IMR-90 (cell line): ENCODE results near the gene PDS5A. TPM values are rescaled to one million over a fixed set of nuclear protein-coding genes. Genes with fewer than 3 reads are reported as not detected.
"Not testable (repeated sequence)": the region's sequence is repeated elsewhere in the genome, so short reads cannot be mapped to it uniquely, and the experiment has no call there.

ENCODE experiments used
- ATAC-seq: fragments of 200-7000 bp; cut with Tn5 transposase; 2 replicates; pipeline ENCODE4 v1.9.1; 2020; ENCODE audit warnings: low read depth, mild to moderate bottlenecking, moderate library complexity
- BruUV-seq: library from RNA; stranded (reverse); fragments of 400-500 nt; replicated peaks from 2 replicates; lab custom pipeline; 2021; lab: Mats Ljungman, UMichigan
- CTCF ChIA-PET: fragments of 300-600 bp; formaldehyde crosslinking; extraction: SDS; loops from one replicate; lab custom pipeline; 2021; ENCODE audit warnings: antibody characterized with exemption; lab: Yijun Ruan, JAX
- POLR2A ChIA-PET: fragments of 300-600 bp; sonication (Branson Sonifier 250); formaldehyde crosslinking; loops from one replicate; lab custom pipeline; 2022; ENCODE audit warnings: antibody characterized with exemption; ENCODE audit not compliant: unreplicated experiment; lab: Charles Lee
- DNase-seq: peaks from one replicate; pipeline ENCODE4 v3.0.0; 2013
- H2AFZ ChIP-seq: replicated peaks from 2 replicates; pipeline ENCODE3; 2013; ENCODE audit warnings: low read length, mild to moderate bottlenecking; ENCODE audit not compliant: poor library complexity
- H2AK5ac ChIP-seq: 2 replicates; pipeline ENCODE4 v1.6.1; 2013; ENCODE audit warnings: low read depth, low read length, inconsistent platforms
- H2AK9ac ChIP-seq: replicated peaks from 2 replicates; pipeline ENCODE3; 2013; ENCODE audit warnings: mild to moderate bottlenecking, low read depth, low read length, moderate library complexity; ENCODE audit not compliant: poor library complexity
- H2BK120ac ChIP-seq: 2 replicates; pipeline ENCODE4 v1.6.1; 2013; ENCODE audit warnings: low read depth, low read length, inconsistent platforms
- H2BK15ac ChIP-seq: 3 replicates; pipeline ENCODE4 v1.6.1; 2013; ENCODE audit warnings: low read depth, low read length, inconsistent platforms
- H2BK20ac ChIP-seq: 2 replicates; pipeline ENCODE4 v1.6.1; 2013; ENCODE audit warnings: low read depth, mild to moderate bottlenecking, inconsistent platforms, low read length, moderate library complexity
- H2BK5ac ChIP-seq: 2 replicates; pipeline ENCODE4 v1.6.1; 2013; ENCODE audit warnings: mild to moderate bottlenecking, low read depth, low read length, inconsistent platforms; ENCODE audit not compliant: poor library complexity, severe bottlenecking
- H3K14ac ChIP-seq: replicated peaks from 2 replicates; pipeline ENCODE4 v1.6.1; 2013; ENCODE audit warnings: low read depth, low read length, inconsistent platforms
- H3K18ac ChIP-seq: 2 replicates; pipeline ENCODE4 v1.6.1; 2013; ENCODE audit warnings: low read depth, low read length, control low read depth
- H3K23ac ChIP-seq: 2 replicates; pipeline ENCODE4 v1.6.1; 2013; ENCODE audit warnings: low read depth, low read length, inconsistent platforms
- H3K27ac ChIP-seq: 2 replicates; pipeline ENCODE4 v1.5.1; 2013; ENCODE audit warnings: mild to moderate bottlenecking, control low read depth, low read length; ENCODE audit not compliant: insufficient read depth
- H3K27me3 ChIP-seq: 2 replicates; pipeline ENCODE4 v1.6.1; 2013; ENCODE audit warnings: low read length; ENCODE audit not compliant: control insufficient read depth, insufficient read depth
- H3K36me3 ChIP-seq: 2 replicates; pipeline ENCODE4 v1.6.1; 2013; ENCODE audit warnings: low read length, mixed read lengths; ENCODE audit not compliant: control insufficient read depth, insufficient read depth
- H3K4ac ChIP-seq: 2 replicates; pipeline ENCODE4 v1.6.1; 2013; ENCODE audit warnings: low read depth, low read length, inconsistent platforms
- H3K4me1 ChIP-seq: 2 replicates; pipeline ENCODE4 v1.6.1; 2013; ENCODE audit warnings: low read length, mixed read lengths; ENCODE audit not compliant: control insufficient read depth, insufficient read depth
- H3K4me2 ChIP-seq: 2 replicates; pipeline ENCODE4 v1.6.1; 2013; ENCODE audit warnings: low read depth, mild to moderate bottlenecking, control low read depth, low read length, moderate library complexity
- H3K4me3 ChIP-seq: 2 replicates; pipeline ENCODE4 v1.5.1; 2013; ENCODE audit warnings: low read depth, mild to moderate bottlenecking, control low read depth, low read length, moderate library complexity; ENCODE audit not compliant: insufficient read depth
- H3K56ac ChIP-seq: 2 replicates; pipeline ENCODE4 v1.6.1; 2013; ENCODE audit warnings: low read length, inconsistent platforms; ENCODE audit not compliant: insufficient read depth; ENCODE audit errors: extremely low read depth
- H3K79me1 ChIP-seq, 2 experiments: 2 replicates each; pipeline ENCODE4 v1.6.1; 2013; ENCODE audit warnings: low read length in 2 of 2, inconsistent platforms in 1 of 2, low read depth in 1 of 2
- H3K9ac ChIP-seq: 2 replicates; pipeline ENCODE4 v1.6.1; 2013; ENCODE audit warnings: low read depth, low read length, control low read depth
- H3K9me1 ChIP-seq: 2 replicates; pipeline ENCODE4 v1.6.1; 2013; ENCODE audit warnings: low read length, inconsistent platforms; ENCODE audit not compliant: insufficient read depth
- H3K9me3 ChIP-seq: 2 replicates; pipeline ENCODE4 v1.6.1; 2013; ENCODE audit warnings: low read length; ENCODE audit not compliant: control insufficient read depth, insufficient read depth
- H4K20me1 ChIP-seq: 2 replicates; pipeline ENCODE4 v1.6.1; 2013; ENCODE audit warnings: low read length, inconsistent platforms; ENCODE audit not compliant: insufficient read depth
- H4K5ac ChIP-seq: 2 replicates; pipeline ENCODE4 v1.6.1; 2013; ENCODE audit warnings: mild to moderate bottlenecking, low read depth, low read length, control low read depth
- H4K8ac ChIP-seq, 2 experiments: 2 replicates each; pipeline ENCODE4 v1.6.1; 2013; ENCODE audit warnings: low read depth in 2 of 2, low read length in 2 of 2, control low read depth in 1 of 2, inconsistent platforms in 1 of 2
- H4K91ac ChIP-seq: 2 replicates; pipeline ENCODE4 v1.6.1; 2013; ENCODE audit warnings: low read depth, low read length, inconsistent platforms; ENCODE audit not compliant: insufficient read depth
- WGBS, 2 experiments: methylation state at CpG; one replicate each; pipeline versions ENCODE4 v1.1.5 to v1.1.7; 2013; ENCODE audit warnings: missing lambda C conversion rate in 2 of 2; ENCODE audit not compliant: insufficient read length in 1 of 2; ENCODE audit errors: extremely low coverage in 2 of 2; 5-methylcytosine and 5-hydroxymethylcytosine counted together
- dilution Hi-C: fragments of 300-500 bp; cut with HindIII; formaldehyde crosslinking; loops from one replicate; pipeline ENCODE4 v1.14.3; 2018; ENCODE audit warnings: low sequenced_read_pairs; ENCODE audit not compliant: unreplicated experiment
- in situ Hi-C: fragments of 300-500 bp; cut with MboI; formaldehyde crosslinking; loops from 3 replicates; pipeline ENCODE4 v1.14.3; 2019; ENCODE audit warnings: low sequenced_read_pairs, inconsistent platforms, mixed read lengths
- intact Hi-C: fragments of 100-400 bp; cut with micrococcal nuclease; formaldehyde crosslinking; loops from 2 replicates; pipeline ENCODE4 v1.10.0; 2022
- microRNA-seq, 2 experiments: library from miRNA; stranded (forward) in 1 of 2; unstranded in 1 of 2; fragments of 10-50 nt in 1 of 2; fragments of <30 nt in 1 of 2; gene quantifications in 1 of 2; microRNA quantifications in 1 of 2; one replicate each; pipeline versions ENCODE3 to v1.1.0; 2013 to 2020; ENCODE audit not compliant: insufficient read depth in 1 of 2, insufficient read length in 1 of 2, unreplicated experiment in 1 of 2
- polyA plus RNA-seq, 3 experiments: library from polyadenylated mRNA; depleted of rRNA; stranded (reverse); fragments of >200 nt; gene quantifications; 2 replicates each; pipeline ENCODE4 v1.2.3, GENCODE V29; 2012; ENCODE audit warnings: low replicate concordance in 1 of 3
- small RNA-seq, 5 experiments: library from RNA; depleted of rRNA; stranded (forward); fragments of <200 nt; gene quantifications; one replicate each; pipeline ENCODE3, GENCODE V24; 2012
- total RNA-seq: library from RNA; depleted of rRNA; stranded (reverse); fragments of >200 nt; gene quantifications from 2 replicates; pipeline ENCODE4 v1.2.3, GENCODE V29; 2012; rRNA removed

PDS5A gene
- total and polyA plus RNA-seq, 2 of the 4 experiments (the other 2 are of a cell fraction) = 16.3 to 33.5 TPM

GRCh38 chr4:39781988-39782387 lies 195.7 kb downstream of the PDS5A start:
- H4K8ac ChIP-seq, H3K18ac ChIP-seq, CTCF ChIA-PET, H4K20me1 ChIP-seq, H3K4me1 ChIP-seq, H2AK9ac ChIP-seq, H4K91ac ChIP-seq, H3K4me3 ChIP-seq, H3K14ac ChIP-seq, H2AK5ac ChIP-seq, DNase-seq, H3K9ac ChIP-seq, H3K36me3 ChIP-seq, H3K9me3 ChIP-seq, ATAC-seq, H3K4ac ChIP-seq, intact Hi-C loops, H2BK5ac ChIP-seq, dilution Hi-C loops, H3K23ac ChIP-seq, H3K4me2 ChIP-seq, H2BK15ac ChIP-seq, H2BK120ac ChIP-seq, H4K5ac ChIP-seq, H3K27me3 ChIP-seq, H3K9me1 ChIP-seq, POLR2A ChIA-PET, BruUV-seq, H3K27ac ChIP-seq, H2AFZ ChIP-seq, H3K56ac ChIP-seq, H2BK20ac ChIP-seq, in situ Hi-C loops: not testable (repeated sequence)
- H3K79me1 ChIP-seq = peaks cover 3 to 11% of the 10 kb centered on the region in 2 experiments; a peak in 3 of 4 replicates
- WGBS, 2 experiments = no CpG with 5 or more reads among the region's 2 CpGs

Small RNAs within 50 kb of the gene (microRNA-seq; reads per million reads assigned to microRNA genes)
- not detected for gene RNA5SP159 (ENCODE audit: insufficient read depth, insufficient read length)

Small RNAs within 50 kb of the gene (small RNA-seq; reads per million reads assigned to genes)
- gene RNA5SP159 = 0 reads per million in 5 experiments

Other genes starting within 250 kb of the PDS5A start
- 2.2 and 4.2 TPM in 2 replicates for gene N4BP2, start 78.9 kb upstream of the PDS5A start, total RNA-seq
- 0.62 and 0.84 TPM in 2 replicates for gene N4BP2, start 78.9 kb upstream of the PDS5A start, polyA plus RNA-seq (2012; rRNA removed)
- gene RHOH, start 219.1 kb upstream of the PDS5A start, total RNA-seq = under 0.01 TPM in 1 of 2 replicates, not detected in the other
- gene RHOH, start 219.1 kb upstream of the PDS5A start, polyA plus RNA-seq (2012; rRNA removed) = not detected in 2 replicates